Stomach (tissue), 9 donors: ENCODE measurements around the gene KDM4B. TPM values are rescaled to one million over a fixed set of nuclear protein-coding genes. Genes with fewer than 3 reads are reported as not detected.

Experiments used
- DNase-seq, 2 donors: peaks; one replicate each; pipeline versions ENCODE4 v3.0.0 to v3.0.0-alpha.2; 2013 to 2019
- H3K27ac ChIP-seq, 5 donors: fragments of 200-600 bp in 4 of 5; sonication (generic) in 4 of 5; one replicate each; pipeline ENCODE4 v1.5.1; 2013 to 2019; ENCODE audit warnings: mild to moderate bottlenecking in 1 of 5, moderate library complexity in 1 of 5
- H3K27me3 ChIP-seq, 3 donors: fragments of 200-600 bp; sonication (generic); one replicate each; pipeline ENCODE4 v1.5.1; 2017 to 2019; ENCODE audit warnings: mixed run types in 1 of 3
- H3K36me3 ChIP-seq, 4 donors: fragments of 200-600 bp; sonication (generic); 1 replicate in 3 of 4; 2 replicates in 1 of 4; pipeline ENCODE4 v1.5.1; 2016 to 2019
- H3K4me1 ChIP-seq, 4 donors: fragments of 200-600 bp; sonication (generic); one replicate each; pipeline ENCODE4 v1.5.1; 2016 to 2019
- H3K4me3 ChIP-seq, 4 donors: fragments of 200-600 bp; sonication (generic) in 3 of 4; one replicate each; pipeline ENCODE4 v1.5.1; 2016 to 2019; ENCODE audit warnings: mild to moderate bottlenecking in 1 of 4
- H3K9me3 ChIP-seq, 4 donors: fragments of 200-600 bp; sonication (generic); one replicate each; pipeline ENCODE4 v1.5.1; 2016 to 2019
- EP300 ChIP-seq: sonication (generic); formaldehyde crosslinking; IDR thresholded peaks from one replicate; pipeline ENCODE4 v1.6.1; 2017; ENCODE audit warnings: antibody characterized with exemption
- POLR2A ChIP-seq, 4 donors: fragments of 450-650 bp; IDR thresholded peaks; one replicate each; pipeline ENCODE4 v1.6.1; 2016; ENCODE audit warnings: antibody characterized with exemption in 4 of 4, control low read depth in 2 of 4, mild to moderate bottlenecking in 1 of 4, moderate library complexity in 1 of 4
- POLR2AphosphoS5 ChIP-seq, 3 donors: sonication (generic); formaldehyde crosslinking; IDR thresholded peaks; one replicate each; pipeline ENCODE4 v1.6.1; 2016; ENCODE audit warnings: antibody characterized with exemption in 3 of 3
- WGBS, 5 donors: extraction: QIAGEN DNeasy Blood & Tissue Kit in 3 of 5; methylation state at CpG; one replicate each; pipeline versions ENCODE4 v1.1.5 to v1.1.7; 2013 to 2018; 5-methylcytosine and 5-hydroxymethylcytosine counted together
- intact Hi-C: fragments of 100-400 bp; cut with DNase I; formaldehyde crosslinking; loops from one replicate; pipeline ENCODE4 v1.15.1; 2023; ENCODE audit warnings: low total_unique reads
- polyA plus RNA-seq, 3 donors: library from polyadenylated mRNA; stranded (reverse); fragments of 200-250 nt; gene quantifications; one replicate each; pipeline ENCODE4 v1.2.3, GENCODE V29; 2013
- total RNA-seq, 5 donors: library from RNA; depleted of rRNA; stranded (reverse); fragments of >200 nt; gene quantifications; one replicate each; pipeline versions ENCODE4 v1.1.0 to v1.2.3, GENCODE V29; 2014 to 2016
- TF ChIP-seq, protein P1 (sequence below), 7 experiments: fragments of 450-650 bp in 4 of 7; fragments of 200-600 bp in 3 of 7; sonication (generic) in 3 of 7; IDR thresholded peaks; one replicate each; pipeline ENCODE4 v1.5.1; 2016 to 2019; ENCODE audit warnings: antibody characterized with exemption in 7 of 7, control low read depth in 2 of 7, mild to moderate bottlenecking in 1 of 7
- donor health status: healthy with polysubstance abuse.
- donor health status: Bipolar disorder and iron deficiency.
- donor health status: healthy.

KDM4B gene
- total and polyA plus RNA-seq, 8 donors, result 5.2 to 202 (median 29.4) TPM

DNA sequence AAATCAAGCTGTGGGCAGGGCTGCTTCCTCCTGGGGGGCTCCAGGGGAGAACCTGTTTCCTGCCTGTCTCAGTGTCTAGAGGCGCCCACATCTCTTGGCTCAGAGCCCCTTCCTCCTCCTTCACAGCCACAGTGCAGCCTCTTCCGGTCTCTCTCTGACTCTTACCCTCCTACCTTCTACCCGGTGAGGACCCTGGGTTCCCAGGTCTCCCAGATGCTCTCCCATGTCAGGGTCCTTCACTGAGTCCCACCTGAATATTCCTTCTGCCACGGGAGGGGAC is 153.1 kb downstream of the KDM4B start:
- no peak overlapping the region for H3K4me3 ChIP-seq
- TF ChIP-seq POLR2AphosphoS5 (IDR thresholded peaks at IDR 0.05) (no peak), POLR2A (IDR thresholded peaks at IDR 0.05) (no peak), EP300 (no peak)
- TF ChIP-seq, protein P1, sequence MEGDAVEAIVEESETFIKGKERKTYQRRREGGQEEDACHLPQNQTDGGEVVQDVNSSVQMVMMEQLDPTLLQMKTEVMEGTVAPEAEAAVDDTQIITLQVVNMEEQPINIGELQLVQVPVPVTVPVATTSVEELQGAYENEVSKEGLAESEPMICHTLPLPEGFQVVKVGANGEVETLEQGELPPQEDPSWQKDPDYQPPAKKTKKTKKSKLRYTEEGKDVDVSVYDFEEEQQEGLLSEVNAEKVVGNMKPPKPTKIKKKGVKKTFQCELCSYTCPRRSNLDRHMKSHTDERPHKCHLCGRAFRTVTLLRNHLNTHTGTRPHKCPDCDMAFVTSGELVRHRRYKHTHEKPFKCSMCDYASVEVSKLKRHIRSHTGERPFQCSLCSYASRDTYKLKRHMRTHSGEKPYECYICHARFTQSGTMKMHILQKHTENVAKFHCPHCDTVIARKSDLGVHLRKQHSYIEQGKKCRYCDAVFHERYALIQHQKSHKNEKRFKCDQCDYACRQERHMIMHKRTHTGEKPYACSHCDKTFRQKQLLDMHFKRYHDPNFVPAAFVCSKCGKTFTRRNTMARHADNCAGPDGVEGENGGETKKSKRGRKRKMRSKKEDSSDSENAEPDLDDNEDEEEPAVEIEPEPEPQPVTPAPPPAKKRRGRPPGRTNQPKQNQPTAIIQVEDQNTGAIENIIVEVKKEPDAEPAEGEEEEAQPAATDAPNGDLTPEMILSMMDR (IDR thresholded peaks at IDR 0.05), result no peak
- no peak for DNase-seq
- H3K36me3 ChIP-seq, result peaks cover 13 to 81% (median 65%) of the 10 kb centered on the region in 4 donors
- H3K27me3 ChIP-seq, result no peaks in the 10 kb centered on the region
- 61 to 81% (median 69%) methylated on average over 3 to 4 of the region's 4 CpGs for WGBS, 5 donors
- peaks cover under 1 to 11% (median 8%) of the 10 kb centered on the region in 4 donors for H3K4me1 ChIP-seq
- intact Hi-C loops, result no loop called here
- H3K9me3 ChIP-seq, result no peaks in the 10 kb centered on the region
- no peak overlapping the region for H3K27ac ChIP-seq

DNA sequence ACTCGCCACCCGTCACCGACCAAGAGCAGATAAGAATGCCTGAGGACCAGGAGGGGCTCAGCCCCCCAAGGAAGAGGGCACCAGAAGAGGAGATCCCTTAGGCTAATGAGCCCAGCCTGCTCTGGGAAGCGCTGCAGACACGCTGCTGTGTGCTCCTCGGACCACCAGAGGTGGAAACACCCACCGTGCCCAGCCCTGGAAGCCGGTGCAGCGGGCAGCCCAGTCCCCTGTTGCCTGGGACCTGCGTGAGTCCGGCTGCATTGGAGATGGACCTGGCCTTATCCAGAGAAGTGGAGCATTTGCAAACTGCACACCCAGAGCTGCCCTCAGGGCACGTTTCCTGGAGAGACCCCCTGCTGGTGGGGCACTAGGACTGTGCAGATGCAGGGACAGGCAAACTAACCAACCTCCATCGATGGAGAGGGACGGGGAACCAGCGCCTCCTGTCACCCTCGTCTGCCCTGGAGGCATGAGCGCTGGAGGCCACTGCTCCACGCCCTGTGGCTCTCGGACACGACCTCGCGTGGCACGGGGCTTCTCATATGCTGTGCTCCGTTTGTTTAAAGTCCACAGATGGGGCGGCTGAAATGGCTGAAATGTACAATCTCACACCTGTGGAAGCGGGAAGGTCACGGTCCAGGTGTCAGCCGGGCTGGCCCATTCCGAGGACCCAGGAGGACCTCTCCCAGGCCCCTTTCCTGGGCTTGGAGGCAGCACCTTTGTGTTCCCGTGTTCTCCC is 153.9 kb downstream of the KDM4B start:
- no peaks in the 10 kb centered on the region for H3K27me3 ChIP-seq
- H3K36me3 ChIP-seq, result peaks cover 13 to 74% (median 63%) of the 10 kb centered on the region in 4 donors
- H3K9me3 ChIP-seq, result no peaks in the 10 kb centered on the region
- 92 to 98% (median 93%) methylated on average over 26 to 30 of the region's 30 CpGs for WGBS, 5 donors
- TF ChIP-seq, protein P1 (IDR thresholded peaks at IDR 0.05), result no peak
- TF ChIP-seq EP300 (no peak), POLR2AphosphoS5 (IDR thresholded peaks at IDR 0.05) (no peak), POLR2A (IDR thresholded peaks at IDR 0.05) (no peak)
- no peak overlapping the region for H3K27ac ChIP-seq
- peaks cover 8 to 19% (median 16%) of the 10 kb centered on the region in 4 donors for H3K4me1 ChIP-seq
- H3K4me3 ChIP-seq, result no peak overlapping the region
- no peak for DNase-seq
- intact Hi-C loops, result no loop called here

DNA sequence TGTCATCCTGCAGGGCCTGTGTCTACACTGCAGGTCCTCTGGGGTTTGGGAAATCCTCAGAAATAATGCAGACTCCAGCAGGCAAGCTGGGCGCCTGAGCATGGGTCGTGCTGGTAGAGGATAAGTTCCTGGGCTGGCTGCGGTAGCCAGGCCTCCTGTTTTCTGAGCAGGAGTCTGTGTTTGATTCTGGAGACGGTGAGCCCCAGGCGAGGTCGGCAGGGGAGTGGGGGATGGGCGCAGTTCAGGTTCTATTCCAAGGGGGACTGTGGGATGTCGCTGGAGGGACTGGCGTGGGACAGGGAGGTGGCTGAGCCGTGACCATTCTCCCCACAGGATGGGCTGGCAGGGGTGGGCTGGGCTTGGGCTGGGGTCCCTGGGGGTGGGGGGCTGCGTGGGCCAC is 154.7 kb downstream of the KDM4B start:
- 81 to 91% (median 89%) methylated on average over 11 of the region's 11 CpGs for WGBS, 5 donors
- H3K4me1 ChIP-seq, result peaks cover 16 to 27% (median 24%) of the 10 kb centered on the region in 4 donors
- intact Hi-C loops, result no loop called here

DNA sequence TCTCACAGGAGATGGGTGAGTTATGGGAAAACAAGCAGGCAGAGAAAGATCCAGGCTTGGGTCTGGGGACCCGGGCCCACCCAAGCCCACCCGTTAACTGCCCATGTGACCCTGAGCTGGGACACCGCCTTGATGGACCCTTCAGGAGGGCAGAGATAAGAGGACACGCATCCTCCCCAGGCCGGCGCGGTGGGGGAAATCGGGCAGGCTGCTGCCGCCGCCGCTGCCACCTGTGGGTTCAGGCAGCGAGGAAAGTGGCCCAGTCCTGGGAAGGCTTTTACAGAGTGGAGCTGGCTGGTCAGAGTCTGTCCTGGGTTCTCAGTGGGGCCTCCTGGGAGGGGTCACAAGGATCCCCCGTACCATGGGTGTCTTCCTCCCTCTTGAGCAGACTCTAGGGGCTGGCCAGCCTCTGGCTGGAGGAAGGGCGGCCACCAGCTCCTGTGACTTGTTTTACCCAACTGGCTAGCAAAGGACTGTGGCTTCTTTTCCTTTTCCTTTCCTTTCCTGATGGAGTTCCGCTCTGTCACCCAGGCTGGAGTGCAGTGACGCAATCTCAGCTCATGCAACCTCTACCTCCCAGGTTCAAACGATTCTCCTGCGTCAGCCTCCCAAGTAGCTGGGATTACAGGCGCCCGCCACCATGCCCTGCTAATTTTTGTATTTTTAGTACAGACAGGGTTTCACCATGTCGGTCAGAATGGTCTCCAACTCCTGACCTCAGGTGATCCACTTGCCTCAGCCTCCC is 155.4 kb downstream of the KDM4B start:
- Histone ChIP-seq H3K36me3 (peaks cover 13 to 60% (median 51%) of the 10 kb centered on the region in 4 donors), H3K27ac (no peak overlapping the region), H3K4me3 (no peak overlapping the region), H3K27me3 (no peaks in the 10 kb centered on the region), H3K4me1 (peaks cover 23 to 33% (median 30%) of the 10 kb centered on the region in 4 donors), H3K9me3 (no peaks in the 10 kb centered on the region)
- WGBS, 5 donors, result 93 to 99% (median 96%) methylated on average over 10 to 21 of the region's 21 CpGs
- no peak for DNase-seq
- intact Hi-C loops, result no loop called here
- TF ChIP-seq POLR2A (IDR thresholded peaks at IDR 0.05), result no peak
- no peak for TF ChIP-seq POLR2AphosphoS5 (IDR thresholded peaks at IDR 0.05)
- TF ChIP-seq EP300, result no peak

More for the DNA sequence above, 154.7 kb downstream of the KDM4B start:
- Histone ChIP-seq H3K27me3 (no peaks in the 10 kb centered on the region), H3K9me3 (no peaks in the 10 kb centered on the region), H3K27ac (no peak overlapping the region), H3K36me3 (peaks cover 13 to 66% (median 57%) of the 10 kb centered on the region in 4 donors), H3K4me3 (no peak overlapping the region)
- no peak for DNase-seq
- TF ChIP-seq POLR2A (IDR thresholded peaks at IDR 0.05) (no peak), POLR2AphosphoS5 (IDR thresholded peaks at IDR 0.05) (no peak), EP300 (no peak)
- TF ChIP-seq, protein P1 (IDR thresholded peaks at IDR 0.05), result no peak
